Hematopoietic multipotent progenitor cell treated with erythropoietin and hydrocortisone succinate and interleukin-3 and kit ligand, for 15 days (in vitro differentiated cells): ENCODE results near the gene CDKN2B.
"Not testable (repeated sequence)": the region's sequence is repeated elsewhere in the genome, so short reads cannot be mapped to it uniquely, and the experiment has no call there.

Source experiments
- DNase-seq: peaks from one replicate; pipeline ENCODE4 v3.0.0-alpha.2; 2015; ENCODE audit warnings: low spot score

Gene CDKN2B

GRCh38 chr9:22008717-22009505 lies at the start of gene CDKN2B:
TSS of gene CDKN2B (minus strand) at chr9:22009305. CDS start at chr9:22008953, 352 bp downstream.
- peak; percentile 88 for DNase-seq

GRCh38 chr9:22057972-22058371 lies 48.9 kb upstream of the CDKN2B start:
- DNase-seq: not testable (repeated sequence)

- no peak for DNase-seq
Observed at GRCh38 chr9:22056402-22056801, 47.3 kb upstream of the CDKN2B start.

- no peak for DNase-seq
Observed at GRCh38 chr9:22055090-22055489, 46.0 kb upstream of the CDKN2B start.

- DNase-seq: no peak
Observed at GRCh38 chr9:22054529-22054928, 45.4 kb upstream of the CDKN2B start.

GRCh38 chr9:22054076-22054475 lies 45.0 kb upstream of the CDKN2B start:
- no peak for DNase-seq

GRCh38 chr9:22053178-22053577 lies 44.1 kb upstream of the CDKN2B start:
- no peak for DNase-seq

- DNase-seq: no peak
Observed at GRCh38 chr9:22052376-22052945, 43.4 kb upstream of the CDKN2B start.

- DNase-seq: no peak
Observed at GRCh38 chr9:22050924-22051323, 41.8 kb upstream of the CDKN2B start.

GRCh38 chr9:22049411-22049810 lies 40.3 kb upstream of the CDKN2B start:
- no peak for DNase-seq

- no peak for DNase-seq
Observed at GRCh38 chr9:22047596-22047995, 38.5 kb upstream of the CDKN2B start.

- no peak for DNase-seq
Observed at GRCh38 chr9:22046243-22046885, 37.3 kb upstream of the CDKN2B start.

- no peak for DNase-seq
Observed at GRCh38 chr9:22045423-22045822, 36.3 kb upstream of the CDKN2B start.

GRCh38 chr9:22044583-22044982 lies 35.5 kb upstream of the CDKN2B start:
- no peak for DNase-seq

GRCh38 chr9:22043928-22044327 lies 34.8 kb upstream of the CDKN2B start:
- DNase-seq: no peak

GRCh38 chr9:22041775-22042174 lies 32.7 kb upstream of the CDKN2B start:
- no peak for DNase-seq

- DNase-seq: no peak
Observed at GRCh38 chr9:22041344-22041743, 32.2 kb upstream of the CDKN2B start.

GRCh38 chr9:22040760-22041159 lies 31.7 kb upstream of the CDKN2B start:
- no peak for DNase-seq

- DNase-seq: no peak
Observed at GRCh38 chr9:22039258-22039657, 30.2 kb upstream of the CDKN2B start.

GRCh38 chr9:22037954-22038690 lies 29.0 kb upstream of the CDKN2B start:
- peak; percentile 6 for DNase-seq

- DNase-seq: no peak
Observed at GRCh38 chr9:22036866-22037626, 27.9 kb upstream of the CDKN2B start.

- DNase-seq: no peak
Observed at GRCh38 chr9:22035591-22036011, 26.5 kb upstream of the CDKN2B start.
